GM12891 (cell line): Measurements from ENCODE around the gene RPS6KA3.
A peak's percentile ranks its signal among the peaks of the same experiment; 100 is the strongest.

Source experiments
- POLR2A ChIP-seq: IDR thresholded peaks from 2 replicates; pipeline ENCODE4 v1.6.1; 2011; ENCODE audit warnings: low read depth, low read length, control low read depth
- POLR2AphosphoS5 ChIP-seq: IDR thresholded peaks from 2 replicates; pipeline ENCODE4 v1.6.1; 2011; ENCODE audit warnings: low read depth, low read length, control low read depth
- SPI1 ChIP-seq: IDR thresholded peaks from 2 replicates; pipeline ENCODE4 v1.6.1; 2011; ENCODE audit warnings: low read depth, low read length, control low read depth
- TAF1 ChIP-seq: IDR thresholded peaks from 2 replicates; pipeline ENCODE4 v1.6.1; 2011; ENCODE audit warnings: low read depth, low read length, control low read depth

DNA sequence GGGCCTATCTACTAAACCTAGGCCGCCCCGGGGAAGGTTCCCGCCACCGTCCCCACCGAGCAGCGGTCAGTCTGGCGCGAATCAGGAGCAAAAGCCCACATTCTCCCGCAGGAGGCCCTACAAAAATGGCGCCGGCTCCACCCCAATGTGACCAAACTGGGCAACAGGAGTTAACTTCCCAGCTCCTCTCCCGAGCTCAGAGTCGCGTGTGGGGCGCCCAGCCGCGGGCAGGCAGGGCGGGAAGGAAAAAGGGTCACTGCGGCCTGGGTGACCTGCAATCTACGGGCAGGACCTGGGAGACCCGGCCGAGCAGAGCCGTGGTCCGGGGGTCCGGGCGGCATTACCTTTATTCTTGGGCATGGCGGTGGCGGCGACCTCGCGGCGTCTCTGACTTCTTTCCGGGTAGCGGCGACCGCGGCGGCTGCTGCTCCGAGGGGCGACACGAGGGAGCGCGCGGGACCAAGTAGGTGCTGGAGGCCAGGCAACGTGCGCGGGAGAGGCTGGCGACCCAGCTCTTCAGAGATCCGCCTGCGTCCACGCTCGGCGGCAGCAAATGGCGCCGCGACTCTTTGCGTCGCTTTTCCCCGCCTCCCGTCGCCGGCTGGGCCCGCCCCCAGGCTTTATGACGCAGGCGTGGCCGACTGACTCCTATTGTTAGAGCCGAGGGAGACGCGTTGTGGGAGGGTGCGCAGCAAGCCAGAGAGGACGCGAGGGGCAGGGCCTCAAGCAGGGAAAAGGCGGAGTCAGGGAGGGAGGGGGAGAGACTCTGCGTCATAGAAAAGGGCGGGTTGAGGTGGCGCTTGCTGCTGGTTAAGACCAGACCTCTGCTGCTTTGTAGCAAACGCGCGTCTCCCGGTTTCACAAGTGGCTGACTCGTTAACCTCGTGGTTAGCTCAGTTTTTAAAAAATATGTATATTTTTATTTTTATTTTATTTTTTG, 125.2 kb downstream of the RPS6KA3 start, which contains the start of gene EIF1AX:
- TF ChIP-seq POLR2A (peak; percentile 61), TAF1 (no peak; the same call in 1 of the 2 replicates), SPI1 (no peak), POLR2AphosphoS5 (no peak)
